ENCODE results near the gene DCTN1. TPM values are rescaled to one million over a fixed set of nuclear protein-coding genes. Genes with fewer than 3 reads are reported as not detected.
"Not testable (repeated sequence)": the region's sequence is repeated elsewhere in the genome, so short reads cannot be mapped to it uniquely, and the experiment has no call there.

Gene DCTN1
- total RNA-seq, 1 experiment from 2014 or later = 67.8 TPM

GRCh38 chr2:74421221-74421870, 41.2 kb upstream of the DCTN1 start, which contains the start of the genes C2orf81 and WDR54:
Gene C2orf81 (minus strand): TSS chr2:74421619. CDS start chr2:74421560, 59 bp downstream.
Gene WDR54 (plus strand): TSS chr2:74421730. CDS start chr2:74422154, 424 bp downstream.
- H3K79me2 ChIP-seq (ENCODE audit: low read length) = no peaks in the 10 kb centered on the region
- no TSS peak for BruUV-seq (replicated peaks)
- H3K9ac ChIP-seq (ENCODE audit: low read length) = peak within 1 kb of the TSS; percentile 57
- peaks cover 10% of the 10 kb centered on the region; the same call in 1 of the 2 replicates for H3K36me3 ChIP-seq (ENCODE audit: low read depth, low read length)
- peak; percentile 94 for DNase-seq
- no peaks in the 10 kb centered on the region for H4K20me1 ChIP-seq (ENCODE audit: low read length)
- ChIA-PET CTCF (no interaction called here), POLR2A (ENCODE audit: unreplicated experiment) (no interaction called here)
- peak within 1 kb of the TSS; percentile 99 for H2AFZ ChIP-seq (ENCODE audit: low read length)
- H3K27ac ChIP-seq (ENCODE audit: low read length) = peak within 1 kb of the TSS; percentile 49
- peak within 1 kb of the TSS; percentile 99 for H3K4me2 ChIP-seq (ENCODE audit: low read length)
- intact Hi-C loops (cut with micrococcal nuclease) = loop anchor here (2.0 kb wide), 1 partner anchor 19 kb away; the partner anchor contains the start of gene RTKN
- no peaks in the 10 kb centered on the region for H3K27me3 ChIP-seq (ENCODE audit: low read length)
- no peaks in the 10 kb centered on the region for H3K9me2 ChIP-seq (replicated peaks; ENCODE audit: low read length)
- H3K4me1 ChIP-seq (ENCODE audit: insufficient read depth, low read length) = peaks cover 6% of the 10 kb centered on the region; the same call in 1 of the 2 replicates
- TF ChIP-seq EZH2 (IDR thresholded peaks at IDR 0.05; ENCODE audit: low read length, unreplicated experiment) (no peak), EZH2phosphoT487 (IDR thresholded peaks at IDR 0.05; ENCODE audit: borderline replicate concordance, low read length) (no peak), CTCF (conservative IDR thresholded peaks at IDR 0.05; ENCODE audit: low read depth, low read length) (no peak)
- H3F3A ChIP-seq (ENCODE audit: low read length, unreplicated experiment) = no peaks in the 10 kb centered on the region
- ATAC-seq = peak; percentile 85
- peak within 1 kb of the TSS; percentile 88 for H3K4me3 ChIP-seq (ENCODE audit: low read length)
- no peaks in the 10 kb centered on the region for H3K9me3 ChIP-seq (ENCODE audit: low read length)

DNA sequence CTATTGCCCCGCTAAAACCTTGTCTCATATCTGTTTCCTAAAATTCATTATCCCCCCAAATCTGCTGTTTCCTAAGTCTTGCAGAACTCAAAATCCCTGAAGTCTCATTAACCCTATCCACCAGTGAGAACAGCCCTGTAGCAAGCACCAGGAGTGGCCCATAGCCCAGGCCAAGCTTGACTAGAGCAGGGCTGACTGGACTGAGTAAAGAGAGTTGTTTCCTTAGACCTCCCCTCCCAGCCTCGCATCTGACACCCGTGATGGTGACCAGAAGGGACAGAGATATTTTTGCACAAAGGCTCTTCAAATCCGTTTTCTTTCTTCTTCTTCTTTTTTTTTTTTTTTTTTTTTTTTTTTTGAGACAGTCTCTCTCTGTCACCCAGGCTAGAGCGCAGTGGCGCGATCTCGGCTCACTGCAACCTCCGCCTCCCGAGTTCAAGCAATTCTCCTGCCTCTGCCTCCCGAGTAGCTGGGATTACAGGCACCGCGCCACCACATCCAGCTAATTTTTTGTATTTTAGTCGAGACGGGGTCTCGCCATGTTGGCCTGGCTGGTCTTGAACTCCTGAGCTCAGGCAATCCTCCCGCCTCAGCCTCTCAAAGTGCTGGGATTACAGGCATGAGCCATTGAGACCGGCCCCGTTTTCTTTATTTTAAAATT, 40.5 kb upstream of the DCTN1 start:
- Histone ChIP-seq H3K4me3 (ENCODE audit: low read length) (peak overlapping the region; percentile 88), H3K4me2 (ENCODE audit: low read length) (peak overlapping the region; percentile 99), H3K9ac (ENCODE audit: low read length) (peak overlapping the region; percentile 57; the same call in 1 of the 2 replicates), H2AFZ (ENCODE audit: low read length) (peak overlapping the region; percentile 99), H3K27ac (ENCODE audit: low read length) (peak overlapping the region; percentile 49; the same call in 1 of the 2 replicates)
- ATAC-seq; H3F3A ChIP-seq (ENCODE audit: low read length, unreplicated experiment); H3K27me3 ChIP-seq (ENCODE audit: low read length); CTCF ChIA-PET; H3K9me2 ChIP-seq (replicated peaks; ENCODE audit: low read length); H3K79me2 ChIP-seq (ENCODE audit: low read length); BruUV-seq (replicated peaks); POLR2A ChIA-PET (ENCODE audit: unreplicated experiment); DNase-seq; H3K36me3 ChIP-seq (ENCODE audit: low read depth, low read length); H3K4me1 ChIP-seq (ENCODE audit: insufficient read depth, low read length); H3K9me3 ChIP-seq (ENCODE audit: low read length); H4K20me1 ChIP-seq (ENCODE audit: low read length): not testable (repeated sequence)
- intact Hi-C loops (cut with micrococcal nuclease) = loop anchor here (2.0 kb wide), 1 partner anchor 20 kb away; the partner anchor contains the start of gene RTKN

DNA sequence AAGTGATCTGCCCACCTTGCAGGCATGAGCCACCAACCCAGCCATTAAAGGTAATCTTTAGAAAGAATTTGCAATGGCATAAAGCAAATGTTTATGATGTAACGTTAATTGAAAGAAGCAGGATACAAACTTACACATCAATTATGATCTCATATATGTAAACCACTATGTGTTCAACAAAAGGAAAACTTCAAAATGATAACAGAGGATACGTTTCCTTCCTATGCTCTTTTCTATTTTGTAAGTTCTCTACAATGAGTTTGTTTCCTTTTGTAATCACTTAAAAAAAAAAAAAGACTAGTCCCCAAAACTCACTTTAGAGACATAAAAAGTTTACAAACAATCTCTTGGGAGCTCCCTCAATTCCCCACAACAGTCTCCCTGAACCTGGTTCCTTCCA, 39.9 kb upstream of the DCTN1 start:
- BruUV-seq (replicated peaks) = no TSS peak
- H3K79me2 ChIP-seq (ENCODE audit: low read length) = no peaks in the 10 kb centered on the region
- ATAC-seq (no peak), DNase-seq (no peak)
- H3K9me3 ChIP-seq (ENCODE audit: low read length) = no peaks in the 10 kb centered on the region
- H3K27me3 ChIP-seq (ENCODE audit: low read length) = no peaks in the 10 kb centered on the region
- H3K4me1 ChIP-seq (ENCODE audit: insufficient read depth, low read length) = peaks cover 6% of the 10 kb centered on the region; the same call in 1 of the 2 replicates
- ChIA-PET CTCF (no interaction called here), POLR2A (ENCODE audit: unreplicated experiment) (no interaction called here)
- no peaks in the 10 kb centered on the region for H3K9me2 ChIP-seq (replicated peaks; ENCODE audit: low read length)
- no peaks in the 10 kb centered on the region; the same call in 1 of the 2 replicates for H3K36me3 ChIP-seq (ENCODE audit: low read depth, low read length)
- H2AFZ ChIP-seq (ENCODE audit: low read length) = no peak overlapping the region
- intact Hi-C loops (cut with micrococcal nuclease) = loop anchor here (2.0 kb wide), 1 partner anchor 21 kb away; the partner anchor contains the start of gene RTKN
- H3K27ac ChIP-seq (ENCODE audit: low read length) = no peak overlapping the region
- TF ChIP-seq EZH2 (IDR thresholded peaks at IDR 0.05; ENCODE audit: low read length, unreplicated experiment) (no peak), CTCF (conservative IDR thresholded peaks at IDR 0.05; ENCODE audit: low read depth, low read length) (no peak), EZH2phosphoT487 (IDR thresholded peaks at IDR 0.05; ENCODE audit: borderline replicate concordance, low read length) (no peak)
- no peaks in the 10 kb centered on the region for H3F3A ChIP-seq (ENCODE audit: low read length, unreplicated experiment)
- H3K4me2 ChIP-seq (ENCODE audit: low read length) = no peak overlapping the region
- H3K4me3 ChIP-seq (ENCODE audit: low read length) = no peak overlapping the region
- no peaks in the 10 kb centered on the region for H4K20me1 ChIP-seq (ENCODE audit: low read length)
- no peak overlapping the region for H3K9ac ChIP-seq (ENCODE audit: low read length)

Data from PC-3 (cell line).